Measurements from ENCODE around the gene PHOX2B. TPM values are rescaled to one million over a fixed set of nuclear protein-coding genes. Genes with fewer than 3 reads are reported as not detected.

PHOX2B gene
- total and polyA plus RNA-seq, 9 of the 15 experiments (the other 6 are each of a cell fraction or from before 2014, with no cell fraction given): not detected

DNA sequence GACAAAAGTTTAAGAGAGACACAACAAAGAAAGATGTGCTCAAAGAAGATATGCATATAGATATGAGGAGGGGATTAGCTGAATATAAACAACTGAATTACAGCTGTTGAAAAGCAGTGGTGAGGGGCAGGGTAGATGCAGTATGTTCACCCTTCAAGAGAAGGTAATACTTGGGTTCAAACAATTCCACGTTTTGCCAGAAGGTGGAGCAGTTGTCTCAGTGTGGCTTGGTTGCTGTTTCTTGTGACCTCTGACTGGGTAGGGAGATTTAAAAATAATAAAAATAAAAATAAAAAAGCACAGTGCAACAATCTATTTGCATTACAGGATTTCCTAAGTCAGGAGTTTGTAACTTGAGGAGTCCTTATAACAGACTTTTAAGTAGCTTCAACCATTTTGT, 23.3 kb downstream of the PHOX2B start (continued):
- TF ChIP-seq, protein P1, sequence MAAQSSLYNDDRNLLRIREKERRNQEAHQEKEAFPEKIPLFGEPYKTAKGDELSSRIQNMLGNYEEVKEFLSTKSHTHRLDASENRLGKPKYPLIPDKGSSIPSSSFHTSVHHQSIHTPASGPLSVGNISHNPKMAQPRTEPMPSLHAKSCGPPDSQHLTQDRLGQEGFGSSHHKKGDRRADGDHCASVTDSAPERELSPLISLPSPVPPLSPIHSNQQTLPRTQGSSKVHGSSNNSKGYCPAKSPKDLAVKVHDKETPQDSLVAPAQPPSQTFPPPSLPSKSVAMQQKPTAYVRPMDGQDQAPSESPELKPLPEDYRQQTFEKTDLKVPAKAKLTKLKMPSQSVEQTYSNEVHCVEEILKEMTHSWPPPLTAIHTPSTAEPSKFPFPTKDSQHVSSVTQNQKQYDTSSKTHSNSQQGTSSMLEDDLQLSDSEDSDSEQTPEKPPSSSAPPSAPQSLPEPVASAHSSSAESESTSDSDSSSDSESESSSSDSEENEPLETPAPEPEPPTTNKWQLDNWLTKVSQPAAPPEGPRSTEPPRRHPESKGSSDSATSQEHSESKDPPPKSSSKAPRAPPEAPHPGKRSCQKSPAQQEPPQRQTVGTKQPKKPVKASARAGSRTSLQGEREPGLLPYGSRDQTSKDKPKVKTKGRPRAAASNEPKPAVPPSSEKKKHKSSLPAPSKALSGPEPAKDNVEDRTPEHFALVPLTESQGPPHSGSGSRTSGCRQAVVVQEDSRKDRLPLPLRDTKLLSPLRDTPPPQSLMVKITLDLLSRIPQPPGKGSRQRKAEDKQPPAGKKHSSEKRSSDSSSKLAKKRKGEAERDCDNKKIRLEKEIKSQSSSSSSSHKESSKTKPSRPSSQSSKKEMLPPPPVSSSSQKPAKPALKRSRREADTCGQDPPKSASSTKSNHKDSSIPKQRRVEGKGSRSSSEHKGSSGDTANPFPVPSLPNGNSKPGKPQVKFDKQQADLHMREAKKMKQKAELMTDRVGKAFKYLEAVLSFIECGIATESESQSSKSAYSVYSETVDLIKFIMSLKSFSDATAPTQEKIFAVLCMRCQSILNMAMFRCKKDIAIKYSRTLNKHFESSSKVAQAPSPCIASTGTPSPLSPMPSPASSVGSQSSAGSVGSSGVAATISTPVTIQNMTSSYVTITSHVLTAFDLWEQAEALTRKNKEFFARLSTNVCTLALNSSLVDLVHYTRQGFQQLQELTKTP (IDR thresholded peaks at IDR 0.05; ENCODE audit: low read depth in 1 of 2, partially characterized antibody in 2 of 2): no peak
- TF ChIP-seq ZNF224 (CRISPR knock-in tag; IDR thresholded peaks at IDR 0.05): no peak

DNA sequence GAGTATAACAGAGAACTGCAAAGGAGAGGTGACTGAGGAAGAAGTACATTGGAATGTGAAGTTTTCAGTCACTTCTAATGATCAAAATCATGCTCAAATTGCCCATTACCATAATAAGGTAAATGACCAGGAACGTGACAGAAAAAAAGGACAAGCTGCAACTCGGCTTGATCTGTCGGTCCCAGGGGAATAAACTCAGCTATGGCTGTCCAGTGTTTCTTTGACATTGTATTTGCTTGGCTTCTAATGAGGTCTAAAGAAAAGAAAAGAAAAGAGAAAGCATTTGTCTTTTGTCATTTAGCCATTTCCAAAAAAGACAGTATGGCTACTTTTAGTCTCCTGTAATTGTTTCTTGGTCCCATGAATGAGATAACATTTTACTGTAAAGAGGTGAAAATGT, 25.2 kb downstream of the PHOX2B start:
- FAIRE-seq: no peak
- Histone ChIP-seq H3K36me3 (ENCODE audit: control insufficient read depth, insufficient read depth, low read length) (no peaks in the 10 kb centered on the region), H3K4me3 (no peak overlapping the region), H3K27me3 (ENCODE audit: control insufficient read depth in 2 of 2, insufficient read depth in 2 of 2, low read length in 2 of 2) (no peaks in the 10 kb centered on the region), H2AFZ (ENCODE audit: low read depth, low read length) (no peak overlapping the region), H4K20me1 (replicated peaks; ENCODE audit: control insufficient read depth, insufficient read depth, low read length) (no peaks in the 10 kb centered on the region), H3K9ac (ENCODE audit: insufficient read depth in 1 of 2, low read depth in 2 of 2, low read length in 2 of 2) (no peak overlapping the region), H3K4me1 (replicated peaks in 1 of 2; ENCODE audit: control insufficient read depth in 2 of 2, insufficient read depth in 2 of 2, low read length in 2 of 2) (no peaks in the 10 kb centered on the region), H3K9me3 (replicated peaks; ENCODE audit: control insufficient read depth, insufficient read depth, low read depth, low read length) (no peaks in the 10 kb centered on the region), H3K27ac (ENCODE audit: extremely low read depth, low read depth, low read length) (no peak overlapping the region), H3K79me2 (ENCODE audit: control insufficient read depth, insufficient read depth, low read length) (no peaks in the 10 kb centered on the region), H3K9me1 (ENCODE audit: control insufficient read depth, insufficient read depth, low read length) (no peaks in the 10 kb centered on the region), H3K4me2 (ENCODE audit: insufficient read depth, low read length) (no peak overlapping the region)
- intact Hi-C loops (cut with micrococcal nuclease) (no loop called here), in situ Hi-C loops (cut with MboI) (no loop called here)
- ChIA-PET CTCF (ENCODE audit: low intra/inter-chr PET ratio) (no interaction called here), POLR2A (no interaction called here)
- BruUV-seq (replicated peaks): no TSS peak
- DNase-seq (ENCODE audit: extremely low read depth in 1 of 4, low spot score in 3 of 4): no peak
- no peak for ATAC-seq
- 0% methylated on average over 3 of the region's 3 CpGs for WGBS (ENCODE audit: insufficient coverage, low coverage, missing lambda C conversion rate)
- no peak for TF ChIP-seq DMBX1 (CRISPR knock-in tag; IDR thresholded peaks at IDR 0.05; ENCODE audit: borderline replicate concordance)
- TF ChIP-seq, protein P2, sequence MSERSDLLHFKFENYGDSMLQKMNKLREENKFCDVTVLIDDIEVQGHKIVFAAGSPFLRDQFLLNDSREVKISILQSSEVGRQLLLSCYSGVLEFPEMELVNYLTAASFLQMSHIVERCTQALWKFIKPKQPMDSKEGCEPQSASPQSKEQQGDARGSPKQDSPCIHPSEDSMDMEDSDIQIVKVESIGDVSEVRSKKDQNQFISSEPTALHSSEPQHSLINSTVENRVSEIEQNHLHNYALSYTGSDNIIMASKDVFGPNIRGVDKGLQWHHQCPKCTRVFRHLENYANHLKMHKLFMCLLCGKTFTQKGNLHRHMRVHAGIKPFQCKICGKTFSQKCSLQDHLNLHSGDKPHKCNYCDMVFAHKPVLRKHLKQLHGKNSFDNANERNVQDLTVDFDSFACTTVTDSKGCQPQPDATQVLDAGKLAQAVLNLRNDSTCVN (CRISPR knock-in tag; IDR thresholded peaks at IDR 0.05): no peak
- no peak for TF ChIP-seq GABPB2 (CRISPR knock-in tag; conservative IDR thresholded peaks at IDR 0.05)
- no peak for TF ChIP-seq SMARCC2 (IDR thresholded peaks at IDR 0.05; ENCODE audit: low read depth)
- TF ChIP-seq PTRF (tag; IDR thresholded peaks at IDR 0.05): no peak
- TF ChIP-seq KLF6 (CRISPR knock-in tag; IDR thresholded peaks at IDR 0.05; ENCODE audit: borderline replicate concordance): no peak
- no peak for TF ChIP-seq DPF2 (IDR thresholded peaks at IDR 0.05)
- TF ChIP-seq ZFP30 (CRISPR knock-in tag; IDR thresholded peaks at IDR 0.05; ENCODE audit: borderline replicate concordance): no peak
- TF ChIP-seq HMG20B (CRISPR knock-in tag; IDR thresholded peaks at IDR 0.05): no peak
- no peak for TF ChIP-seq HDAC8 (tag; IDR thresholded peaks at IDR 0.05)
- no peak for TF ChIP-seq SRSF1 (IDR thresholded peaks at IDR 0.05; ENCODE audit: low read depth, low read length)
- no peak for TF ChIP-seq ZNF224 (CRISPR knock-in tag; IDR thresholded peaks at IDR 0.05)
- TF ChIP-seq, protein P3, sequence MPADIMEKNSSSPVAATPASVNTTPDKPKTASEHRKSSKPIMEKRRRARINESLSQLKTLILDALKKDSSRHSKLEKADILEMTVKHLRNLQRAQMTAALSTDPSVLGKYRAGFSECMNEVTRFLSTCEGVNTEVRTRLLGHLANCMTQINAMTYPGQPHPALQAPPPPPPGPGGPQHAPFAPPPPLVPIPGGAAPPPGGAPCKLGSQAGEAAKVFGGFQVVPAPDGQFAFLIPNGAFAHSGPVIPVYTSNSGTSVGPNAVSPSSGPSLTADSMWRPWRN (IDR thresholded peaks at IDR 0.05; ENCODE audit: low read depth): no peak
- no peak for TF ChIP-seq CEBPG (CRISPR knock-in tag; IDR thresholded peaks at IDR 0.05)
- no peak for TF ChIP-seq CEBPG (tag; conservative IDR thresholded peaks at IDR 0.05 in 1 of 2, IDR thresholded peaks at IDR 0.05 in 1 of 2)
